HEK293 (cell line): ENCODE measurements around the gene BICC1.

Source experiments
- CTCF ChIA-PET: fragments of 350-600 bp; formaldehyde crosslinking; extraction: SDS; loops from one replicate; lab custom pipeline; 2021; ENCODE audit warnings: antibody characterized with exemption; lab: Yijun Ruan, JAX
- POLR2A ChIA-PET: fragments of 300-600 bp; formaldehyde crosslinking; extraction: SDS; loops from one replicate; lab custom pipeline; 2020; ENCODE audit warnings: antibody characterized with exemption, inconsistent platforms; lab: Yijun Ruan, JAX
- H3K27ac ChIP-seq: fragments of 200-500 bp; sonication (Bioruptor generic); 2 replicates; pipeline ENCODE4 v1.5.1; 2014; ENCODE audit warnings: low read depth, low read length, control low read depth, inconsistent platforms; ENCODE audit errors: extremely low read depth
- H3K36me3 ChIP-seq, 2 experiments: fragments of 200-500 bp in 1 of 2; sonication (Bioruptor generic) in 1 of 2; 1 replicate in 1 of 2; 2 replicates in 1 of 2; pipeline ENCODE4 v1.5.1; 2014 to 2017; ENCODE audit warnings: inconsistent platforms in 2 of 2, low read length in 2 of 2; ENCODE audit not compliant: control insufficient read depth in 2 of 2, insufficient read depth in 1 of 2
- H3K4me1 ChIP-seq: fragments of 200-500 bp; sonication (Bioruptor generic); 2 replicates; pipeline ENCODE4 v1.5.1; 2014; ENCODE audit warnings: mild to moderate bottlenecking, low read length, inconsistent platforms; ENCODE audit not compliant: control insufficient read depth, insufficient read depth
- H3K4me3 ChIP-seq: 2 replicates; pipeline ENCODE4 v1.5.1; 2011; ENCODE audit warnings: low read depth, mild to moderate bottlenecking, control low read depth, low read length, moderate library complexity
- H3K9me3 ChIP-seq: fragments of 200-500 bp; sonication (Bioruptor generic); 2 replicates; pipeline ENCODE4 v1.5.1; 2014; ENCODE audit warnings: low read depth, low read length, inconsistent platforms; ENCODE audit not compliant: control insufficient read depth, insufficient read depth
- ELK4 ChIP-seq: IDR thresholded peaks from 2 replicates; pipeline ENCODE4 v1.6.1; 2011; ENCODE audit warnings: mild to moderate bottlenecking, low read depth, low read length, borderline replicate concordance
- GLIS1 ChIP-seq: fragments of 450-650 bp; formaldehyde crosslinking; IDR thresholded peaks from 2 replicates; pipeline ENCODE4 v1.5.1; 2016; ENCODE audit warnings: missing biosample characterization, missing genetic modification characterization
- HOXA7 ChIP-seq: sonication (generic); formaldehyde crosslinking; IDR thresholded peaks from 2 replicates; pipeline ENCODE4 v1.8.1; 2022; ENCODE audit warnings: missing genetic modification reagents, borderline replicate concordance
- IKZF3 ChIP-seq: fragments of 450-650 bp; IDR thresholded peaks from 2 replicates; pipeline ENCODE4 v1.5.0; 2018; ENCODE audit warnings: missing biosample characterization, mild to moderate bottlenecking, missing genetic modification characterization, moderate library complexity
- PRDM1 ChIP-seq: fragments of 450-650 bp; formaldehyde crosslinking; IDR thresholded peaks from 2 replicates; pipeline ENCODE4; 2016; ENCODE audit warnings: missing biosample characterization, missing genetic modification characterization
- SP2 ChIP-seq: fragments of 450-650 bp; formaldehyde crosslinking; IDR thresholded peaks from 2 replicates; pipeline ENCODE4 v1.5.1; 2016; ENCODE audit warnings: missing biosample characterization, missing genetic modification characterization
- SP7 ChIP-seq: fragments of 450-650 bp; formaldehyde crosslinking; IDR thresholded peaks from 2 replicates; pipeline ENCODE4 v1.5.1; 2016; ENCODE audit warnings: missing biosample characterization, missing genetic modification characterization
- TSHZ1 ChIP-seq: fragments of 450-650 bp; formaldehyde crosslinking; IDR thresholded peaks from 2 replicates; pipeline ENCODE4 v1.5.1; 2016; ENCODE audit warnings: missing biosample characterization, missing genetic modification characterization, borderline replicate concordance
- ZBTB8A ChIP-seq: fragments of 450-650 bp; formaldehyde crosslinking; IDR thresholded peaks from 2 replicates; pipeline ENCODE4 v1.5.1; 2016; ENCODE audit warnings: missing biosample characterization, missing genetic modification characterization
- ZFP41 ChIP-seq: fragments of 450-650 bp; formaldehyde crosslinking; IDR thresholded peaks from 2 replicates; pipeline ENCODE4 v1.5.1; 2016; ENCODE audit warnings: missing biosample characterization, missing genetic modification characterization, borderline replicate concordance
- ZNF18 ChIP-seq: fragments of 450-650 bp; formaldehyde crosslinking; IDR thresholded peaks from 2 replicates; pipeline ENCODE4 v1.5.1; 2016; ENCODE audit warnings: missing biosample characterization, missing genetic modification characterization
- ZNF26 ChIP-seq: fragments of 450-650 bp; formaldehyde crosslinking; IDR thresholded peaks from 2 replicates; pipeline ENCODE4 v1.5.1; 2016; ENCODE audit warnings: missing biosample characterization, missing genetic modification characterization
- ZNF292 ChIP-seq: fragments of 450-650 bp; formaldehyde crosslinking; IDR thresholded peaks from 2 replicates; pipeline ENCODE4 v1.5.1; 2016; ENCODE audit warnings: low read depth, missing biosample characterization, missing genetic modification characterization, borderline replicate concordance
- ZNF335 ChIP-seq: fragments of 450-650 bp; formaldehyde crosslinking; conservative IDR thresholded peaks from 2 replicates; pipeline ENCODE4 v1.5.1; 2016; ENCODE audit warnings: missing biosample characterization, missing genetic modification characterization
- ZNF510 ChIP-seq: fragments of 450-650 bp; formaldehyde crosslinking; IDR thresholded peaks from 2 replicates; pipeline ENCODE4 v1.5.1; 2018; ENCODE audit warnings: mild to moderate bottlenecking, missing genetic modification characterization, missing biosample characterization; ENCODE audit not compliant: insufficient replicate concordance
- ZNF624 ChIP-seq: fragments of 450-650 bp; formaldehyde crosslinking; IDR thresholded peaks from 2 replicates; pipeline ENCODE4 v1.5.1; 2017; ENCODE audit warnings: missing biosample characterization, missing genetic modification characterization
- ZNF645 ChIP-seq: fragments of 450-650 bp; formaldehyde crosslinking; IDR thresholded peaks from 2 replicates; pipeline ENCODE4; 2016; ENCODE audit warnings: missing biosample characterization, missing genetic modification characterization
- ZNF792 ChIP-seq: fragments of 450-650 bp; formaldehyde crosslinking; IDR thresholded peaks from 2 replicates; pipeline ENCODE4 v1.5.1; 2016; ENCODE audit warnings: missing biosample characterization, missing genetic modification characterization
- ZNF830 ChIP-seq: fragments of 450-650 bp; IDR thresholded peaks from 2 replicates; pipeline ENCODE4 v1.5.0; 2018; ENCODE audit warnings: missing biosample characterization, missing genetic modification characterization, low read depth, mild to moderate bottlenecking, moderate library complexity
- ZSCAN16 ChIP-seq: fragments of 450-650 bp; formaldehyde crosslinking; IDR thresholded peaks from 2 replicates; pipeline ENCODE4 v1.5.1; 2016; ENCODE audit warnings: missing biosample characterization, missing genetic modification characterization

BICC1 gene

GRCh38 chr10:58615237-58615935 lies 102.7 kb downstream of the BICC1 start:
- Histone ChIP-seq H3K27ac (no peak overlapping the region), H3K4me1 (no peaks in the 10 kb centered on the region), H3K4me3 (no peak overlapping the region), H3K36me3 (no peaks in the 10 kb centered on the region), H3K9me3 (no peaks in the 10 kb centered on the region)
- ChIA-PET POLR2A (no interaction called here), CTCF (interaction anchor here (0.9 kb wide), 1 partner anchor 35 kb away, joined by 4 read pairs; no protein-coding TSS in a partner anchor)
- no peak for TF ChIP-seq ZNF18 (tag by site-specific recombination)
- TF ChIP-seq ZNF792 (tag by site-specific recombination): no peak
- no peak for TF ChIP-seq SP2
- TF ChIP-seq ZNF335: no peak
- TF ChIP-seq PRDM1 (tag by site-specific recombination): no peak
- no peak for TF ChIP-seq ZBTB8A (tag by site-specific recombination)
- TF ChIP-seq IKZF3 (tag by site-specific recombination): no peak
- TF ChIP-seq ZNF510: no peak
- no peak for TF ChIP-seq ZNF645 (tag by site-specific recombination)
- no peak for TF ChIP-seq ZSCAN16 (tag by site-specific recombination)
- TF ChIP-seq ZNF624 (tag by site-specific recombination): no peak
- TF ChIP-seq ZFP41 (tag by site-specific recombination): no peak
- TF ChIP-seq GLIS1 (tag by site-specific recombination): no peak
- TF ChIP-seq ELK4: no peak
- no peak for TF ChIP-seq ZNF830 (tag by site-specific recombination)
- no peak for TF ChIP-seq ZNF292
- TF ChIP-seq SP7 (tag by site-specific recombination): no peak
- TF ChIP-seq ZNF26 (tag by site-specific recombination): no peak
- TF ChIP-seq HOXA7 (CRISPR knock-in tag): no peak
- TF ChIP-seq TSHZ1: no peak
